Sigmoid colon (tissue), 4 donors: Measurements from ENCODE around the gene KRT40.

Source experiments
- CTCF ChIP-seq, 4 experiments: fragments of 450-650 bp in 3 of 4; fragments of 200-600 bp in 1 of 4; IDR thresholded peaks; one replicate each; pipeline ENCODE4 v1.5.1; 2016 to 2019; ENCODE audit warnings: antibody characterized with exemption in 4 of 4, mild to moderate bottlenecking in 3 of 4, moderate library complexity in 2 of 4
- EP300 ChIP-seq, 4 donors: sonication (generic); formaldehyde crosslinking; IDR thresholded peaks; one replicate each; pipeline ENCODE4 v1.6.1; 2017; ENCODE audit warnings: antibody characterized with exemption in 4 of 4
- POLR2A ChIP-seq, 2 donors: fragments of 450-650 bp; IDR thresholded peaks; one replicate each; pipeline ENCODE4 v1.6.1; 2016; ENCODE audit warnings: antibody characterized with exemption in 2 of 2, mild to moderate bottlenecking in 2 of 2, moderate library complexity in 2 of 2
- POLR2AphosphoS5 ChIP-seq, 4 donors: sonication (generic); formaldehyde crosslinking; IDR thresholded peaks; one replicate each; pipeline ENCODE4 v1.6.1; 2017; ENCODE audit warnings: antibody characterized with exemption in 4 of 4

- TF ChIP-seq CTCF (IDR thresholded peaks at IDR 0.05): no peak
- TF ChIP-seq POLR2A (IDR thresholded peaks at IDR 0.05): no peak
- no peak for TF ChIP-seq EP300 (IDR thresholded peaks at IDR 0.05)
- TF ChIP-seq POLR2AphosphoS5 (IDR thresholded peaks at IDR 0.05): no peak
These were observed 9.7 kb upstream of the KRT40 start, which contains the start of gene KRTAP3-3 for GRCh38 chr17:40993839-40994238.
